SK-N-SH (cell line): ENCODE data around the gene SEMA4B. TPM values are rescaled to one million over a fixed set of nuclear protein-coding genes. Genes with fewer than 3 reads are reported as not detected.

Experiments
- CTCF ChIA-PET: fragments of 300-600, 350-600 bp; formaldehyde crosslinking; extraction: SDS; loops from one replicate; lab custom pipeline; 2021; lab: Yijun Ruan, JAX
- POLR2A ChIA-PET: fragments of 350-600 bp; sonication (Branson Sonifier 250); formaldehyde crosslinking; extraction: SDS; loops from one replicate; lab custom pipeline; 2020; ENCODE audit warnings: antibody characterized with exemption, inconsistent platforms; lab: Yijun Ruan, JAX
- DNase-seq: peaks from one replicate; pipeline ENCODE4 v3.0.0; 2012
- H2AFZ ChIP-seq: fragments of 200-600 bp; sonication (generic); 2 replicates; pipeline ENCODE4 v1.8.1; 2016; ENCODE audit warnings: antibody characterized with exemption, mild to moderate bottlenecking, low read depth
- H3F3A ChIP-seq: fragments of 200-600 bp; sonication (generic); replicated peaks from 2 replicates; pipeline ENCODE3; 2016; ENCODE audit warnings: antibody characterized with exemption, mild to moderate bottlenecking; ENCODE audit not compliant: insufficient read depth
- H3K27ac ChIP-seq, 2 experiments: fragments of 200-500 bp in 1 of 2; fragments of 200-600 bp in 1 of 2; sonication (Bioruptor generic) in 1 of 2; sonication (generic), shearing (Covaris generic) in 1 of 2; 2 replicates each; pipeline versions ENCODE4 v1.5.1 to v1.6.1; 2014 to 2016; ENCODE audit warnings: low read depth in 2 of 2, inconsistent platforms in 1 of 2, low read length in 1 of 2, mild to moderate bottlenecking in 1 of 2, mixed read lengths in 1 of 2
- H3K27me3 ChIP-seq: fragments of 200-600 bp; sonication (generic), shearing (Covaris generic); 2 replicates; pipeline ENCODE4 v1.6.1; 2016; ENCODE audit warnings: mixed run types; ENCODE audit not compliant: insufficient read depth
- H3K36me3 ChIP-seq, 2 experiments: fragments of 200-500 bp in 1 of 2; fragments of 200-600 bp in 1 of 2; sonication (Bioruptor generic) in 1 of 2; sonication (generic) in 1 of 2; replicated peaks in 1 of 2; 2 replicates each; pipeline versions ENCODE3 to v1.5.1; 2014 to 2016; ENCODE audit warnings: low read length in 1 of 2, mild to moderate bottlenecking in 1 of 2; ENCODE audit not compliant: insufficient read depth in 2 of 2, control insufficient read depth in 1 of 2
- H3K4me1 ChIP-seq, 2 experiments: fragments of 200-500 bp in 1 of 2; fragments of 200-600 bp in 1 of 2; sonication (Bioruptor generic) in 1 of 2; sonication (generic), shearing (Covaris generic) in 1 of 2; 2 replicates each; pipeline versions ENCODE4 v1.5.1 to v1.6.1; 2014 to 2016; ENCODE audit warnings: low read depth in 1 of 2, low read length in 1 of 2, mixed run types in 1 of 2; ENCODE audit not compliant: insufficient read depth in 2 of 2, control insufficient read depth in 1 of 2
- H3K4me2 ChIP-seq: fragments of 200-600 bp; sonication (generic), shearing (Covaris generic); 2 replicates; pipeline ENCODE4 v1.6.1; 2017; ENCODE audit warnings: mixed run types
- H3K4me3 ChIP-seq, 2 experiments: fragments of 200-500 bp in 1 of 2; fragments of 200-600 bp in 1 of 2; sonication (Bioruptor generic) in 1 of 2; sonication (generic), shearing (Covaris generic) in 1 of 2; 2 replicates each; pipeline versions ENCODE4 v1.5.1 to v1.8.1; 2014 to 2016; ENCODE audit warnings: low read depth in 2 of 2, inconsistent platforms in 1 of 2, low read length in 1 of 2, mild to moderate bottlenecking in 1 of 2, mixed read lengths in 1 of 2, moderate library complexity in 1 of 2
- H3K79me2 ChIP-seq: fragments of 200-600 bp; sonication (generic); 2 replicates; pipeline ENCODE4 v1.8.1; 2017; ENCODE audit warnings: mild to moderate bottlenecking; ENCODE audit not compliant: insufficient read depth
- H3K9ac ChIP-seq: fragments of 200-600 bp; sonication (generic); 2 replicates; pipeline ENCODE4 v1.6.1; 2017; ENCODE audit warnings: mixed run types
- H3K9me2 ChIP-seq: fragments of 200-600 bp; sonication (generic); 2 replicates; pipeline ENCODE4 v1.6.1; 2017; ENCODE audit warnings: mixed run types
- H3K9me3 ChIP-seq: fragments of 200-600 bp; sonication (generic); 2 replicates; pipeline ENCODE4 v1.6.1; 2017; ENCODE audit warnings: mixed run types, mild to moderate bottlenecking, moderate library complexity
- H4K20me1 ChIP-seq: fragments of 200-600 bp; sonication (generic); 2 replicates; pipeline ENCODE4 v1.6.1; 2017; ENCODE audit warnings: mild to moderate bottlenecking, mixed run types; ENCODE audit not compliant: insufficient read depth
- CHD2 ChIP-seq: fragments of 150-350 bp; IDR thresholded peaks from 2 replicates; pipeline ENCODE4 v1.6.1; 2018; ENCODE audit warnings: low read length; ENCODE audit not compliant: partially characterized antibody
- ELF1 ChIP-seq: IDR thresholded peaks from 2 replicates; pipeline ENCODE4 v1.4.0; 2012
- EP300 ChIP-seq, 2 experiments: IDR thresholded peaks; 2 replicates each; pipeline versions ENCODE4 v1.4.0 to v1.6.1; 2012; ENCODE audit warnings: borderline replicate concordance in 1 of 2, low read depth in 1 of 2, low read length in 1 of 2
- FOSL2 ChIP-seq: IDR thresholded peaks from 2 replicates; pipeline ENCODE4 v1.4.0; 2012; ENCODE audit warnings: low read depth, mild to moderate bottlenecking, moderate library complexity, borderline replicate concordance
- FOXJ3 ChIP-seq: sonication (generic); formaldehyde crosslinking; IDR thresholded peaks from 2 replicates; pipeline ENCODE4 v1.5.1; 2020; ENCODE audit warnings: mild to moderate bottlenecking, missing genetic modification reagents
- FOXM1 ChIP-seq: IDR thresholded peaks from 2 replicates; pipeline ENCODE4 v1.4.0; 2012; ENCODE audit warnings: low read depth, mild to moderate bottlenecking
- GATA2 ChIP-seq: sonication (generic); formaldehyde crosslinking; IDR thresholded peaks from 2 replicates; pipeline ENCODE4 v1.5.0; 2020; ENCODE audit warnings: mild to moderate bottlenecking, missing genetic modification reagents
- JUND ChIP-seq: IDR thresholded peaks from 2 replicates; pipeline ENCODE4 v1.4.0; 2012
- MEF2A ChIP-seq: IDR thresholded peaks from 2 replicates; pipeline ENCODE4 v1.4.0; 2012; ENCODE audit warnings: low read depth, borderline replicate concordance
- MXI1 ChIP-seq: IDR thresholded peaks from 2 replicates; pipeline ENCODE4 v1.6.1; 2012; ENCODE audit warnings: mild to moderate bottlenecking, low read depth, low read length, improper control_type of control experiment
- NFIC ChIP-seq: IDR thresholded peaks from 2 replicates; pipeline ENCODE4 v1.4.0; 2012; ENCODE audit warnings: borderline replicate concordance
- PBX3 ChIP-seq: IDR thresholded peaks from 2 replicates; pipeline ENCODE4; 2012
- POLR2AphosphoS5 ChIP-seq: IDR thresholded peaks from 2 replicates; pipeline ENCODE4 v1.6.1; 2012; ENCODE audit warnings: low read depth, low read length
- RAD21 ChIP-seq: IDR thresholded peaks from 2 replicates; pipeline ENCODE4 v1.6.1; 2012; ENCODE audit warnings: mild to moderate bottlenecking, low read length
- REST ChIP-seq: IDR thresholded peaks from 2 replicates; pipeline ENCODE4 v1.6.1; 2012; ENCODE audit warnings: mild to moderate bottlenecking, low read depth, low read length, moderate library complexity
- RFX5 ChIP-seq: IDR thresholded peaks from 2 replicates; pipeline ENCODE4 v1.6.1; 2012; ENCODE audit warnings: mild to moderate bottlenecking, improper control_type of control experiment, low read length
- SIN3A ChIP-seq: IDR thresholded peaks from 2 replicates; pipeline ENCODE4 v1.6.1; 2012; ENCODE audit warnings: low read depth, mild to moderate bottlenecking, low read length, moderate library complexity, borderline replicate concordance
- TAF1 ChIP-seq: IDR thresholded peaks from 2 replicates; pipeline ENCODE4 v1.6.1; 2012; ENCODE audit warnings: low read depth, mild to moderate bottlenecking, low read length, moderate library complexity, borderline replicate concordance
- TCF12 ChIP-seq: IDR thresholded peaks from 2 replicates; pipeline ENCODE4 v1.4.0; 2012
- USF1 ChIP-seq: IDR thresholded peaks from 2 replicates; pipeline ENCODE4 v1.4.0; 2012; ENCODE audit warnings: low read depth, borderline replicate concordance
- USF2 ChIP-seq: fragments of 150-350 bp; IDR thresholded peaks from 2 replicates; pipeline ENCODE4 v1.6.1; 2017; ENCODE audit warnings: antibody characterized with exemption, low read length, low read depth, borderline replicate concordance
- WGBS: methylation state at CpG from one replicate; pipeline ENCODE4 v1.1.6; 2017; ENCODE audit warnings: low lambda C conversion rate; 5-methylcytosine and 5-hydroxymethylcytosine counted together
- polyA plus RNA-seq, 3 experiments: library from polyadenylated mRNA; depleted of rRNA; stranded (reverse); fragments of >200 nt; gene quantifications; 2 replicates each; pipeline ENCODE4 v1.2.3, GENCODE V29; 2012
- TF ChIP-seq, protein P1 (sequence below): fragments of 150-350 bp; IDR thresholded peaks from 2 replicates; pipeline ENCODE4 v1.6.1; 2016; ENCODE audit warnings: mild to moderate bottlenecking, low read depth, low read length
- TF ChIP-seq, protein P2 (sequence below): fragments of 200-600 bp; sonication (generic); IDR thresholded peaks from 2 replicates; pipeline ENCODE4 v1.6.1; 2017; ENCODE audit warnings: antibody characterized with exemption, mild to moderate bottlenecking, moderate library complexity

Gene SEMA4B
- polyA plus RNA-seq, 1 of the 3 experiments (the other 2 are of a cell fraction), result 38.9 TPM

- H3K9me2 ChIP-seq, result no peaks in the 10 kb centered on the region
- H3K4me3 ChIP-seq, result peak within 1 kb of the TSS; percentile 71 to 78
- H3K79me2 ChIP-seq, result peaks cover 26% of the 10 kb centered on the region
- ChIA-PET POLR2A (interaction anchor here (1.0 to 2.5 kb wide), 6 partner anchors 16 to 131 kb away, joined by 3 to 10 read pairs (median 6); partner anchors contain the start of genes IDH2 and TTLL13), CTCF (interaction anchor here (0.6 to 5.4 kb wide), 21 partner anchors 12 to 249 kb away, joined by 3 to 35 read pairs (median 3); partner anchors contain the start of gene TTLL13)
- peak within 1 kb of the TSS; percentile 74 for H2AFZ ChIP-seq
- H3K4me1 ChIP-seq, result peaks cover 5 to 9% of the 10 kb centered on the region in 2 experiments; a peak in 2 of 4 replicates
- peak; percentile 73 for DNase-seq
- no peaks in the 10 kb centered on the region for H3K9me3 ChIP-seq
- peaks cover 7 to 31% of the 10 kb centered on the region in 2 experiments for H3K36me3 ChIP-seq
- H3K9ac ChIP-seq, result peak within 1 kb of the TSS; percentile 89
- H3K27me3 ChIP-seq, result no peaks in the 10 kb centered on the region
- H3F3A ChIP-seq, result no peaks in the 10 kb centered on the region
- H3K4me2 ChIP-seq, result peak within 1 kb of the TSS; percentile 78
- WGBS, result 0% methylated on average over 10 of the region's 63 CpGs
- H3K27ac ChIP-seq, result peak within 1 kb of the TSS; percentile 67 to 92
- no peaks in the 10 kb centered on the region for H4K20me1 ChIP-seq
- TF ChIP-seq USF2 (no peak), USF1 (0 out of 2 replicates have a peak, but pooled peaks have one; percentile 20), REST (0 out of 2 replicates have a peak, but pooled peaks have one; percentile 4), ELF1 (peak; percentile 84), GATA2 (CRISPR knock-in tag) (no peak), RFX5 (no peak), SIN3A (0 out of 2 replicates have a peak, but pooled peaks have one; percentile 73), MEF2A (no peak), MXI1 (peak; percentile 70; the same call in 1 of the 2 replicates), FOSL2 (no peak), TAF1 (no peak; the same call in 1 of the 2 replicates), EP300 (IDR thresholded peaks at IDR 0.05; ENCODE audit: borderline replicate concordance in 1 of 2, low read depth in 1 of 2, low read length in 1 of 2) (no peak), NFIC (peak; percentile 41), PBX3 (peak; percentile 38), TCF12 (no peak), FOXJ3 (CRISPR knock-in tag) (no peak), JUND (no peak), FOXM1 (no peak), CHD2 (no peak), RAD21 (no peak), POLR2AphosphoS5 (no peak)
- TF ChIP-seq, protein P1, sequence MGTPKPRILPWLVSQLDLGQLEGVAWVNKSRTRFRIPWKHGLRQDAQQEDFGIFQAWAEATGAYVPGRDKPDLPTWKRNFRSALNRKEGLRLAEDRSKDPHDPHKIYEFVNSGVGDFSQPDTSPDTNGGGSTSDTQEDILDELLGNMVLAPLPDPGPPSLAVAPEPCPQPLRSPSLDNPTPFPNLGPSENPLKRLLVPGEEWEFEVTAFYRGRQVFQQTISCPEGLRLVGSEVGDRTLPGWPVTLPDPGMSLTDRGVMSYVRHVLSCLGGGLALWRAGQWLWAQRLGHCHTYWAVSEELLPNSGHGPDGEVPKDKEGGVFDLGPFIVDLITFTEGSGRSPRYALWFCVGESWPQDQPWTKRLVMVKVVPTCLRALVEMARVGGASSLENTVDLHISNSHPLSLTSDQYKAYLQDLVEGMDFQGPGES, result no peak
- TF ChIP-seq, protein P2, sequence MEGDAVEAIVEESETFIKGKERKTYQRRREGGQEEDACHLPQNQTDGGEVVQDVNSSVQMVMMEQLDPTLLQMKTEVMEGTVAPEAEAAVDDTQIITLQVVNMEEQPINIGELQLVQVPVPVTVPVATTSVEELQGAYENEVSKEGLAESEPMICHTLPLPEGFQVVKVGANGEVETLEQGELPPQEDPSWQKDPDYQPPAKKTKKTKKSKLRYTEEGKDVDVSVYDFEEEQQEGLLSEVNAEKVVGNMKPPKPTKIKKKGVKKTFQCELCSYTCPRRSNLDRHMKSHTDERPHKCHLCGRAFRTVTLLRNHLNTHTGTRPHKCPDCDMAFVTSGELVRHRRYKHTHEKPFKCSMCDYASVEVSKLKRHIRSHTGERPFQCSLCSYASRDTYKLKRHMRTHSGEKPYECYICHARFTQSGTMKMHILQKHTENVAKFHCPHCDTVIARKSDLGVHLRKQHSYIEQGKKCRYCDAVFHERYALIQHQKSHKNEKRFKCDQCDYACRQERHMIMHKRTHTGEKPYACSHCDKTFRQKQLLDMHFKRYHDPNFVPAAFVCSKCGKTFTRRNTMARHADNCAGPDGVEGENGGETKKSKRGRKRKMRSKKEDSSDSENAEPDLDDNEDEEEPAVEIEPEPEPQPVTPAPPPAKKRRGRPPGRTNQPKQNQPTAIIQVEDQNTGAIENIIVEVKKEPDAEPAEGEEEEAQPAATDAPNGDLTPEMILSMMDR, result 0 out of 2 replicates have a peak, but pooled peaks have one; percentile 13
Measured at GRCh38 chr15:90233387-90234095, 32.4 kb downstream of the SEMA4B start, which contains the start of gene CIB1. CIB1 (minus strand) TSS chr15:90233941; CDS start chr15:90233885, 56 bp downstream.
